Hepatocyte (in vitro differentiated cells): ENCODE results near the gene OR52A1.

Source experiments
- EZH2 ChIP-seq: fragments of 200-600 bp; sonication (generic); IDR thresholded peaks from 2 replicates; pipeline ENCODE4 v1.6.1; 2016; ENCODE audit warnings: antibody characterized with exemption, mild to moderate bottlenecking, borderline replicate concordance
- EZH2phosphoT487 ChIP-seq: fragments of 200-600 bp; sonication (generic); IDR thresholded peaks from one replicate; pipeline ENCODE4 v1.6.1; 2018; ENCODE audit warnings: antibody characterized with exemption, mild to moderate bottlenecking, low read depth, moderate library complexity; ENCODE audit not compliant: unreplicated experiment, severe bottlenecking
- TF ChIP-seq, protein P1 (sequence below): fragments of 200-600 bp; sonication (generic); IDR thresholded peaks from 2 replicates; pipeline ENCODE4 v1.5.1; 2016; ENCODE audit warnings: antibody characterized with exemption, mild to moderate bottlenecking; ENCODE audit not compliant: poor library complexity

DNA sequence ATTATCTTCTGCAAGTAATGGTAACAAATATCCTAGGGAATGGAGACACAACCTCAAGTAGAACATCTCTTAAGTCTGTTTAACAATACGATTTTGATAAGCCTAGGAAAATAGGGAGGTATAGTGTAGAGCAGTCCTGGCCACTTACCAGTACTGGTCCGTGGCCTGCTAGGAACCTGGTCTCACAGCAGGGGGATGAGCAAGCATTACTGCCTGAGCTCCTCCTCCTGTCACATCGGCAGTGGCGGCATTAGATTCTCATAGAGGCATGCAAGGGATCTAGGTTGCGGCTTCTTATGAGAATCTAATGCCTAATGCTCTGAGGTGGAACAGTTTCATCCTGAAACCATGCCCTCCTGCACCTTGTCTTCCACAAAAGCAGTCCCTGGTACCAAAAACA, 41.5 kb upstream of the OR52A1 start:
- TF ChIP-seq, protein P1, sequence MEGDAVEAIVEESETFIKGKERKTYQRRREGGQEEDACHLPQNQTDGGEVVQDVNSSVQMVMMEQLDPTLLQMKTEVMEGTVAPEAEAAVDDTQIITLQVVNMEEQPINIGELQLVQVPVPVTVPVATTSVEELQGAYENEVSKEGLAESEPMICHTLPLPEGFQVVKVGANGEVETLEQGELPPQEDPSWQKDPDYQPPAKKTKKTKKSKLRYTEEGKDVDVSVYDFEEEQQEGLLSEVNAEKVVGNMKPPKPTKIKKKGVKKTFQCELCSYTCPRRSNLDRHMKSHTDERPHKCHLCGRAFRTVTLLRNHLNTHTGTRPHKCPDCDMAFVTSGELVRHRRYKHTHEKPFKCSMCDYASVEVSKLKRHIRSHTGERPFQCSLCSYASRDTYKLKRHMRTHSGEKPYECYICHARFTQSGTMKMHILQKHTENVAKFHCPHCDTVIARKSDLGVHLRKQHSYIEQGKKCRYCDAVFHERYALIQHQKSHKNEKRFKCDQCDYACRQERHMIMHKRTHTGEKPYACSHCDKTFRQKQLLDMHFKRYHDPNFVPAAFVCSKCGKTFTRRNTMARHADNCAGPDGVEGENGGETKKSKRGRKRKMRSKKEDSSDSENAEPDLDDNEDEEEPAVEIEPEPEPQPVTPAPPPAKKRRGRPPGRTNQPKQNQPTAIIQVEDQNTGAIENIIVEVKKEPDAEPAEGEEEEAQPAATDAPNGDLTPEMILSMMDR: no peak
- TF ChIP-seq EZH2phosphoT487 (no peak), EZH2 (no peak)
